Upper lobe of right lung (tissue), 1 donor: ENCODE data around the gene RADIL. TPM values are rescaled to one million over a fixed set of nuclear protein-coding genes. Genes with fewer than 3 reads are reported as not detected.

ENCODE experiments used
- ATAC-seq: fragments of 200-7000 bp; cut with Tn5 transposase; one replicate; pipeline ENCODE4 v1.9.1; 2020; ENCODE audit warnings: mild to moderate bottlenecking, moderate library complexity
- DNase-seq: peaks from one replicate; pipeline ENCODE4 v3.0.0-alpha.2; 2020
- H3K27ac ChIP-seq: fragments of 200-600 bp; one replicate; pipeline ENCODE4 v1.8.0; 2022
- H3K27me3 ChIP-seq: fragments of 200-600 bp; one replicate; pipeline ENCODE4 v1.8.0; 2022; ENCODE audit warnings: mild to moderate bottlenecking
- H3K36me3 ChIP-seq: fragments of 200-600 bp; one replicate; pipeline ENCODE4 v1.8.0; 2022
- H3K4me1 ChIP-seq: fragments of 200-600 bp; one replicate; pipeline ENCODE4 v1.8.0; 2022
- H3K4me3 ChIP-seq: fragments of 200-600 bp; one replicate; pipeline ENCODE4 v1.8.0; 2022; ENCODE audit warnings: mild to moderate bottlenecking
- H3K9me3 ChIP-seq: fragments of 200-600 bp; one replicate; pipeline ENCODE4 v1.8.0; 2022
- intact Hi-C: fragments of 100-400 bp; cut with DNase I; formaldehyde crosslinking; loops from one replicate; pipeline ENCODE4 v1.11.0; 2022
- total RNA-seq: library from RNA; stranded (reverse); fragmentation: NEBNext Ultra II Directional; extraction: Animal tissue kit (Norgen Biotek cat#: 25700); gene quantifications from one replicate; pipeline ENCODE4 v1.2.1, GENCODE V29; 2021
- TF ChIP-seq, protein P1 (sequence below): fragments of 200-600 bp; IDR thresholded peaks from one replicate; pipeline ENCODE4 v1.8.0; 2022; ENCODE audit warnings: antibody characterized with exemption
- donor health status: DM: no; HTN: yes; CAD: no; lungs with severe emphysema.

Gene RADIL
- total RNA-seq, 1 donor from 2014 or later, result 7.3 TPM

DNA sequence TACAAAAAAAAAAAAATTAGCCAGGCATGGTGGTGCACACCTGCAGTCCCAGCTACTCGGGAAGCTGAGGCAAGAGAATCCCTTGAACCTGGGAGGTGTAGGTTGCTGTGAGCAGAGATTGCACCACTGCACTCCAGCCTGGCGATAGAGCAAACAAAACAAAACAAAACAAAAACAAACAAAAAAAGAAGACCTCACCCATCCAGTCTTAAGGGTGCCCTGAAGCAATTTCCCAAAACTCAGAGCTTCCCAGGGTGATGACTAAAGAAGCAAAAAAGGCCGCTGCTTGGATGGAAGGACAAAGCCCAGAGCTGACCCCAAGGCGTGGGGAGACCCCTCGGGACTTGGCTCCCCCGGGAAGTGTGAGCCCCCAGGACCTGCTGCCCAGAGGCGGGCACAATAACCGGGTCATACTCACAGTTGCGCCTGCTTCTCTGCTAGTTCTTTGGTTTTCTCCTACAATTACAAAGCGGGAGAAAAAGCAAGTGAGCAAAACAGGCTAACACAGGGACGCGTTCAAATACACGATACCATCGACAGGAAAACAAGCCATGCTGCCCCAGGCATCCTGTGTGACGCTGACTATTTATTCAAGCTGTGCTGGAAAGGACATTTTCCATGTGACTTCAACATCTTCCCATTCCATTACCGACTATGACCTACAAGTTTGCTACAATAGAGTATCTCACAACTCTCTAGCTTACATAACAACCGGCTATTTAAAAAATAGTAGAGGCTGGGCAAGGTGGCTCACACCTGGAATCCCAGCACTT, 51.6 kb downstream of the RADIL start:
- Histone ChIP-seq H3K27ac (no peak overlapping the region), H3K27me3 (no peaks in the 10 kb centered on the region), H3K36me3 (no peaks in the 10 kb centered on the region), H3K4me1 (no peaks in the 10 kb centered on the region), H3K4me3 (no peak overlapping the region), H3K9me3 (no peaks in the 10 kb centered on the region)
- intact Hi-C loops, result loop anchor here (10.0 kb wide), 1 partner anchor 53 kb away; the partner anchor contains the start of gene RADIL
- TF ChIP-seq, protein P1, sequence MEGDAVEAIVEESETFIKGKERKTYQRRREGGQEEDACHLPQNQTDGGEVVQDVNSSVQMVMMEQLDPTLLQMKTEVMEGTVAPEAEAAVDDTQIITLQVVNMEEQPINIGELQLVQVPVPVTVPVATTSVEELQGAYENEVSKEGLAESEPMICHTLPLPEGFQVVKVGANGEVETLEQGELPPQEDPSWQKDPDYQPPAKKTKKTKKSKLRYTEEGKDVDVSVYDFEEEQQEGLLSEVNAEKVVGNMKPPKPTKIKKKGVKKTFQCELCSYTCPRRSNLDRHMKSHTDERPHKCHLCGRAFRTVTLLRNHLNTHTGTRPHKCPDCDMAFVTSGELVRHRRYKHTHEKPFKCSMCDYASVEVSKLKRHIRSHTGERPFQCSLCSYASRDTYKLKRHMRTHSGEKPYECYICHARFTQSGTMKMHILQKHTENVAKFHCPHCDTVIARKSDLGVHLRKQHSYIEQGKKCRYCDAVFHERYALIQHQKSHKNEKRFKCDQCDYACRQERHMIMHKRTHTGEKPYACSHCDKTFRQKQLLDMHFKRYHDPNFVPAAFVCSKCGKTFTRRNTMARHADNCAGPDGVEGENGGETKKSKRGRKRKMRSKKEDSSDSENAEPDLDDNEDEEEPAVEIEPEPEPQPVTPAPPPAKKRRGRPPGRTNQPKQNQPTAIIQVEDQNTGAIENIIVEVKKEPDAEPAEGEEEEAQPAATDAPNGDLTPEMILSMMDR, result no peak
- ATAC-seq (no peak), DNase-seq (no peak)

DNA sequence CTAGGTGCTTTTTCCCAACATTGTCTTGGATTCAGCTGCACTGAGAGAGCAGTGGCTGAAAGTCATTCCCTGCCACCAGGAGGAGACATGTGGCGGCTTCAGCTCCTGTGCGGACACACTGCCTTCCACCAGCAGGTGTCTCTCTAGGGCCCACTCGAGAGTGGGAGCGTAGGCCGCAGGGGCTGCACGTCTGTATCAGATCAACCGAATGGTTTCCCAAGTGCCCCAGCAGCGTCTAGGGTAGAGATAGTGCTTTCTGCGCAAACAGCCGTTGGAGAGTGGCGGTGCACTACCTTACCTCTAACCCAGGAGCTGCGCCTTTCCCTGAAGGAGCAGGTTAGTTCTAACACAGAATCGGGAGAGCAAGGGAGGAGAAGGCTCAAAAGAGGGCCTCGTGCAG, 53.3 kb downstream of the RADIL start:
- TF ChIP-seq, protein P1, result peak; percentile 83
- Histone ChIP-seq H3K9me3 (no peaks in the 10 kb centered on the region), H3K27ac (no peak overlapping the region), H3K27me3 (no peaks in the 10 kb centered on the region), H3K4me1 (no peaks in the 10 kb centered on the region), H3K4me3 (no peak overlapping the region), H3K36me3 (no peaks in the 10 kb centered on the region)
- intact Hi-C loops, result loop anchor here (10.0 kb wide), 1 partner anchor 55 kb away; the partner anchor contains the start of gene RADIL
- peak; percentile 84 for DNase-seq
- peak; percentile 95 for ATAC-seq

DNA sequence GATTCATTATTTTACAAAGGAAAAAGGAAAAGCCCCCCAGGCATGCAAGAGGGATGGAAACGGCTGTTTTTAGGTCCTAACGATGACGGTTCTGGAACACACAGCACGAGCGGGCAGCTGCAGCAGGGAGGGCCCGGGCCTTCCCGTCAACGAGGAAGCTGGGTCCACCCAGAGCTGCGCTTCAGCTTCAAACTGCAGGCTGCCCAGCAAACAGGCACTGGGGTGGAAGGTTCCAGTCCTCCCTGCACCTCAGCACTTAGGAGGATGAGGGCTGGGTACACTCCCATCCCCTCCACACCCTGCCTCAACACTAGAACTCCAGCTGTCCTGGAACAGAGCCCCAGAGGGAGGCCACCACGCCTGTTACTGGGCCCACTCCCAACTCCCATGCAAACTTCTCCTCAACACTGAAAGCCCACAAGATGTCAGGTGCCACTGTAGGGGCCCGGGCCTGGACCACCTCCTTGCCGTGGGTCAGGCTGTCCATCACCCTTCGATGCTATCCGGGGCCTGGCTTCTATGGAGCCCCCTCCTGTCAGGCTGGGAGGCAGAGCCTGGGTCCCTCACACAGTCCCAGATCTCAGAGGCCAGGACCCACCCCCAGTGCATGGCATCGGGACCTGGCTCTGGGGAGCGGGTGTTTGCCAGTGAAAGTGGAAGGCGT, 54.7 kb downstream of the RADIL start:
- no peak for ATAC-seq
- no peaks in the 10 kb centered on the region for H3K4me1 ChIP-seq
- no peak overlapping the region for H3K27ac ChIP-seq
- H3K9me3 ChIP-seq, result no peaks in the 10 kb centered on the region
- H3K27me3 ChIP-seq, result no peaks in the 10 kb centered on the region
- H3K4me3 ChIP-seq, result no peak overlapping the region
- no peak for DNase-seq
- intact Hi-C loops, result no loop called here
- H3K36me3 ChIP-seq, result no peaks in the 10 kb centered on the region
- TF ChIP-seq, protein P1, result no peak

DNA sequence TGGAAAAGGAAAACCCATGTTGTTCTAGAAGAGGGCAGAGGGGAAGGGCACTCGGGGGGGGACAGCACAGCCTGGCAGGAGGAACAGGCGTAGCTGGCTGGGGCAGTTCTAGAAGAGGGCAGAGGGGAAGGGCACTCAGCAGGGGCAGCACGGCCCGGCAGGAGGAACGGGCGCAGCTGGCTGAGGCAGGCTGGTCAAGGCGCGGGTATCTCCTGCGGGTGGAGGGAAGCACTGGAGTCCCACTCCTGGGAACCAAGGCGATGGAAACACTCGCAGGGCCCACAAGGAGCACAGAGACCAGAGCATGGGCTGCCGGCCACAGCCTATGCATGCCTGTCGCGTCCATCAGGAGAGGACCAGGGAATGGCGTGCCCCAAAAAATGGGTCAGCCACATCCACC, 58.4 kb downstream of the RADIL start:
- TF ChIP-seq, protein P1, result no peak
- no peak overlapping the region for H3K27ac ChIP-seq
- intact Hi-C loops, result no loop called here
- H3K4me3 ChIP-seq, result no peak overlapping the region
- DNase-seq, result no peak
- no peak for ATAC-seq
- no peaks in the 10 kb centered on the region for H3K36me3 ChIP-seq
- H3K9me3 ChIP-seq, result no peaks in the 10 kb centered on the region
- no peaks in the 10 kb centered on the region for H3K27me3 ChIP-seq
- H3K4me1 ChIP-seq, result no peaks in the 10 kb centered on the region

DNA sequence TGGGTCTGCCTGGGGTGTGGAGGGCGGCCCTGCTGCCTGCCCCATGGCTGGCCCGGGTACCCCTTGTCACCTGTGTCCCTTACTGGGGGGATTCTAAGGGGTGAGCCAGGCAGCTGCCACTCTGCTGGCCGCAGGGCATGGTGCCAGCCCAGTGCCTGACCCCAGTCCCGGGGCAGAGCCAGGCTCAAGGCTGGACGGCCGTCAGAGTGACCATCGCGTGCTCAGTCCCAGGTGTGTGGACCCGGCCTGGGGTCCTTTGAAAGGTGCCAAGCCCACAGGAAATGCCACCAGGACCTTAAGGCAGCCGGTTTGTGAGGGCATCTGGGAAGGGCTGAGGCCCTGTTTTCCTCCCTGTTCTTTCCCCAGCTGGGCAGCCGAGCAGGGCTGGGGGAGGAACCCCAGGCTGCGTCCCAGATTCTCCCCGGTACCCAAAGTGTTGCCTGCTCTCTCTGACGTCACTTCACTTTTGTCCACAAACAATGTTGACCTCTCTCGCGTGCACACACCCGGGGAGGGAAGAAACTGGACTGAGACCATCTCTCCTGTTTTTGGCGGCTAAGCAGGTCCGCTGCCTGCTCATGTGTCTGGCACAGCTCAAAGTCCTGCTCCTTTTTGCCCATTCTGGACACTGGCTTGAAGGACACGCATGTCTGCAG, 59.3 kb downstream of the RADIL start:
- no peaks in the 10 kb centered on the region for H3K27me3 ChIP-seq
- TF ChIP-seq, protein P1, result no peak
- H3K9me3 ChIP-seq, result no peaks in the 10 kb centered on the region
- ATAC-seq, result no peak
- no peak for DNase-seq
- H3K4me1 ChIP-seq, result no peaks in the 10 kb centered on the region
- H3K36me3 ChIP-seq, result no peaks in the 10 kb centered on the region
- intact Hi-C loops, result no loop called here
- H3K27ac ChIP-seq, result no peak overlapping the region
- H3K4me3 ChIP-seq, result no peak overlapping the region
